ENCODE results near the gene HEATR9.

HEATR9 gene

GRCh38 chr17:35875072-35875799, 6.5 kb upstream of the HEATR9 start:
- H3K4me3 ChIP-seq (replicated peaks; ENCODE audit: low read depth, low read length) = no peak overlapping the region
- no peak for DNase-seq (ENCODE audit: extremely low read depth, low read depth)
- no peak for TF ChIP-seq CTCF (IDR thresholded peaks at IDR 0.05; ENCODE audit: low read depth, low read length, missing control alignments)

- no peak for TF ChIP-seq CTCF (IDR thresholded peaks at IDR 0.05; ENCODE audit: low read depth, low read length, missing control alignments)
- no peak overlapping the region for H3K4me3 ChIP-seq (replicated peaks; ENCODE audit: low read depth, low read length)
- DNase-seq (ENCODE audit: extremely low read depth, low read depth) = no peak
Measured at GRCh38 chr17:35872196-35872980, 3.7 kb upstream of the HEATR9 start.

- DNase-seq (ENCODE audit: extremely low read depth, low read depth) = no peak
- no peak for TF ChIP-seq CTCF (IDR thresholded peaks at IDR 0.05; ENCODE audit: low read depth, low read length, missing control alignments)
- no peak overlapping the region for H3K4me3 ChIP-seq (replicated peaks; ENCODE audit: low read depth, low read length)
Measured at GRCh38 chr17:35870906-35871819, 2.5 kb upstream of the HEATR9 start.

GRCh38 chr17:35867574-35867973, 1.1 kb downstream of the HEATR9 start:
- TF ChIP-seq CTCF (IDR thresholded peaks at IDR 0.05; ENCODE audit: low read depth, low read length, missing control alignments) = no peak
- DNase-seq (ENCODE audit: extremely low read depth, low read depth) = no peak
- no peak overlapping the region for H3K4me3 ChIP-seq (replicated peaks; ENCODE audit: low read depth, low read length)

GRCh38 chr17:35866341-35866950, 2.2 kb downstream of the HEATR9 start:
- no peak overlapping the region for H3K4me3 ChIP-seq (replicated peaks; ENCODE audit: low read depth, low read length)
- no peak for DNase-seq (ENCODE audit: extremely low read depth, low read depth)
- no peak for TF ChIP-seq CTCF (IDR thresholded peaks at IDR 0.05; ENCODE audit: low read depth, low read length, missing control alignments)
